ENCODE results near the gene ZNF576.
"Not testable (repeated sequence)": the region's sequence is repeated elsewhere in the genome, so short reads cannot be mapped to it uniquely, and the experiment has no call there.

ZNF576 gene

DNA sequence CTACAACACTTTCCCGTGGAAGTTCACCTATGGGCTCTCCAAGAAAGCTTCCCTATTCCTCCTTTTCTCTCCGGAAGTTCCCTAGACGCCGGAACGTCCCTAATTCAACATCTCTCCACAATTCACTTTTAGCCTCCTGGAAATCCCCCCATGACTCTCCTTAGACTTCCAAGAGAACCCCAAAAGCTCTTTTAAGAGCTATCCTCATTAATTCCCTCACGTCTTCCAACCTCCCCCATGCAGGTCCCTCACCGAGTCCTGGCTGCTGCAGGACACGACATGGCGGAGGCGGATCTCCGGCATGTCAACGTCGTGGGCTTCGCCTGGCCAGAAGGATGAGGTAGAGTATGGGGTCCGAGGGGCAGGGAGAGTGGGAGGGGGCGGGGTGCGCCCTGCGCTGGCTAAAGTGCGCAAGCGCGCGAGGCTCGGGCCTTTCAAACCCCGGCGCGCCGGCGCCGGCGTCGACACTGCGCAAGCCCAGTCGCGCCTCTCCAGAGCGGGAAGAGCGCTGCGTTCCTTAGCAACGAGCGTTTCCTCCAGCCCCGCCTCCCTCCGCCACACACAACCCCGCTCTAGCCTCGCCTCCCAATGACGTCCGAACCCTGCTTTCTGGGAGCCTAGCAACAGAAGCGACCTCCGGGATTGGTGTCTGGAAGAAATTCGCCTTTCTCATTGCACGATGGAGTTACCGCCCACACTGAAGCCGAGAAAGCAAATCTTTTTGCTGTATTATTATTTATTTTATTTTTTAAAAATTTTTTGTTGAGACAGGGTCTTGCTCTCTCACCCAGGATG lies 21.0 kb upstream of the ZNF576 start, which contains the start of the genes PINLYP and XRCC1:
PINLYP (plus strand) TSS at position 646 of the 795 bp plus-strand sequence. CDS start 1,391 bp downstream, outside the sequence.
XRCC1 (minus strand) TSS at position 372 of the 795 bp plus-strand sequence; CDS start at position 303, 69 bp downstream.
- peak; percentile 99 for DNase-seq

DNA sequence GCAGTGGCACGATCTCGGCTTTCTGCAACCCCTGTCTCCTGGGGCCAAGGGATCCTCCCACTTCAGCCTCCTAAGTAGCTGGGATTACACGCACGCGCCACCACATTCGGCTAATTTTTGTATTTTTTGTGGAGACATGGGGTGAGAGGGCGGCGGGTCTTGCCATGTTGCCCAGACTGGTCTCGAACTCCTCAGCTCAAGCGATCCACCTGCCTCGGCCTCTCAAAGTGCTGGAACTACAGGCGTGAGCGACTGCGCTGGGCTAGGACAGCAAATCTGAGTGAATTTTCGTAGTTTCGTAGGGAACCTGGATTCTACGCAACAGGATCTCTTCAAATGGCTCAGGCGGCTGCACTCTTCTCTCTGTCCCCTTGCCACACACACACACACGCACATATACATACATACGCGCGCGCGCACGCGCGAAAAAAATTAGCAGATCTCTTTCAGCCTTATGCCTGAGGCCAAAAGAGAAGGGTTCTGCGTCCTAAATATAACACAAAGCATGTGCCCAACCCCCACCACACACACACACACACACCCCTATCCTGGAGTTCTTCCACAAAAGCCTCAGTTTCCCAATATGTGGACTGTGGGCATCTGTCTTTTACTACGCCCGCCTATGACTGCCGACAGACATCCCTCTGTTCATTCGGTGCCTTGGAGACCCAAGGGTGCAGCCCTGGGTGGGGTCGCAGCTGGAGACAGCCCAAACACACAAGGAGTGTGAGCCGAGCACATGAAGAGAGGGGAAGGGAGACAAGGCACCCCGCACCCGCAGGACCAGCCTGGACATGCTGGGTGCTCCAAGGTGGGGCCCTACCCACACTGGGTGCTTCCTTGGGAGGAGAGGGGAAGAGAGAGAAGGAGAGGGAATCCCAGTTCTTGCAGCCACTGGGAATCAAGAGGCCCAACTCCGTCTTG lies 20.2 kb upstream of the ZNF576 start:
- no peak for DNase-seq

DNA sequence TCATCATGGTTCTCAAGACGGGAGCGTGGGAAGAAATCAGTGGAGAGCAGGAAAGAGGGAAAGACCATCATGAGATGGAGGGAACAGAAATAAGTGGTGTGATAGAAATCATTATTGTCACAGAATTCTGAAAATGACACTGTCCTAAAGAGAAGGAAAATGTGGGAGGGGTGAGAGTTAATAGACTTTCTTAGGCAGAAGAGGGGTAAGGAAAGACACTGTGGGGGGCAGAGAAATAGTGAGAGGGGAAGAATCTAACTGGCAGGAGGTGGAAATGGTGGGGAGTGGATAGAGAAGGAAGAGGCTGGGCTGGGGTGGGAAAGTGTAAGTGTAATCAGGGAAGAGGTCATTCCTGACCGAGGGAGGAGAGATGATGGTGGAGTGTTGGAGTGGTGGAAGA lies 17.6 kb upstream of the ZNF576 start:
- no peak for DNase-seq

DNA sequence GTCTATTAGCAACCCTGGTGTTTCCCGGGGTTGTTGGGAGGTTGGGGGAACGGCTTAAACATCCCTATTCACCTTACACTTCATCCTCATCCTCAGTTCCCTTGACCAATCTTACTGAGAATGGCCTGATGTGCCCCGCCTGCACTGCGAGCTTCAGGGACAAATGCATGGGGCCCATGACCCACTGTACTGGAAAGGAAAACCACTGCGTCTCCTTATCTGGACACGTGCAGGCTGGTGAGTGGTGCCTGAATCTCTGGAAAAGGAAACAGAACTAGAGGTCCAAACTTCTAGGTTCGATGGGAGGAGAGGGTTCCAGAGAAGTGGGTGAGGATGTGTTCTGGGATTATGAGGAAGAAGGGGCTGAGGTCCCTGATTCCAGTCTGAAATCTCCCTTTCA lies 14.9 kb upstream of the ZNF576 start:
- DNase-seq, result no peak

DNA sequence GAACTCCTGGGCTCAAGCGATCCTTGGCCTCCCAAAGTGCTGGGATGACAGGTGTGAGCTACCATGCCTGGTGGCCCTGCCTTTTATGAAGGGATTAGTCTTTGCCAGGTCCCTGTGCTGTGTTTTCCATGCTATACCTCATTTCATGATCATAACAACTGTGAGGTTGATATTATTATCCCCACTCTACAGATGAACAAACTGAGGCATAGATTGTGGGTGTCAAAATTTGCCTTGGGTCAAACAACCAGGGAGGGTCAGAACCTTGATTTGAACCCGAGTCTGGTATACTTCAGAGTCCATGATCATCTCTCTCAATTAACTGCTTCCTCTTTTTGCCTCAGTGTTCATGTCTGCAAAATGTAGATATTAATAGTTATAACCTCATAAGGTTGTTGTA lies 13.9 kb upstream of the ZNF576 start:
- DNase-seq, result no peak

DNA sequence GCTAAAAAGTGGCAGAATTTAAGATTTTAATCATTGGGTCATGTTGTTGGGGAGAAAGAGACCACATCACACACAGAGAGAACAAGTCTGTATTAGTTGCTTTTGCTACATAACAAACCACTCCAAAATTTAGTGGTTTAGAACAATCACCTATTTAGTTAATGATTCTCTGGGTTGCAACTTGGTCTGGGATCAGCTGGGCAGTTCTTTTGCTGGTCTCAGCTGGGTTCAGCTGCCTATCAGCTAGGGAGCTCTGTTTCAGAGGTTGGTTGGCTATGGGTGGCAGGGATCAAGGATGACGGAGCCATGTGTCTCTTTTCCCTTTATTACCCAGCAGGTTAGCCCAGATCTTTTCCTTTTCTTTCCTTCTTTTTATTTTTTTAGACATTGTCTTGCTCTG lies 11.9 kb upstream of the ZNF576 start:
- no peak for DNase-seq

DNA sequence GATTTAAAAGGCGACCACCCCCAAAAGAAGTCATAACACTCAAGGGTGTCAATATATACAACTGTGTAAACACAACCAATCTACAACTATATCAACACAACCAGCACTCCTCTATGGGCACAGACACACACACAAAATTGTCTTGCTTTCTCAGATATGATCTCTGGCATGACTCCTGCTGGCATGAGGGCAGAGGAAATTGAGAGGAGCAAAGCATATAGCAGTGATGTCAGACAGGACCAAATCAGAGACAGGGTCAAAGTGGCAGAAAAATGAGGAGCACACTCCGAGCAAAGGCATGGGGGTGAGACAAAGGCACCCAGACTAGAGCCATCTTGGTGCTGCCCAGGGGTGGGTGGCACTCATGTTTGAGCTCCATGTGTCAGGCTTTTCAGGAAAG lies 10.0 kb upstream of the ZNF576 start:
- no peak for DNase-seq

DNA sequence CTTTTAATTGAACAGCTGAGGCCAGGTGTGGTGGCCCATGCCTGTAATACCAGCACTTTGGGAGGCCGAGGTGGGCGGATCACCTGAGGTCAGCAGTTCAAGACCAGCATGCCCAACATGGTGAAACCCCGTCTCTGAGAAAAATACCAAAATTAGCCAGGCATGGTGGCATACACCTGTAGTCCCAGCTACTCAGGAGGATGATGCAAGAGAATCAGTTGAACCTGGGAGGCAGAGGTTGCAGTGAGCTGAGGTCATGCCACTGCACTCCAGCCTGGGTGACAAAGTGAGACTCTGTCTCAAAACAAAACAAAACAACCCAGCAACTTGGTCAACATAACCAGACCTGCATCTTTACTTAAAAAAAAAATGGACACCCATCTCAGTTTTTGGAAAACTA lies 9.4 kb upstream of the ZNF576 start:
- not testable (repeated sequence) for DNase-seq

DNA sequence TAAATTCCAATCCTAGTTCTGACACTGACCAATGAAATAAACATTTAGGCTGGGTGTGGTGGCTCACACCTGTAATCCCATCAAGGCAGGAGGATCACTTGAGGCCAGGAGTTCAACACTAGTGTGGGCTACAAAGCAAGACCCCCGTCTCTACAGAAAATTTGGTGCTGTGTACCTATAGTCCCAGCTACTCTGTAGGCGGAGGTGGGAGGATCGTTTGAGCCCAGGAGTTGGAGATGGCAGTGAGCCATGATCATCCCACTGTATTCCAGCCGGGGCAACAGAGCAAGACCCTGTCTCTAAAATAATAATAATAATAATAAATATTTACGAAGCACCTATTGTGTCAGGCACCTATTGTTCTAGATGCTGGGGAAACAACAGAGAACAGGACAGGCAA lies 7.1 kb upstream of the ZNF576 start:
- no peak for DNase-seq

DNA sequence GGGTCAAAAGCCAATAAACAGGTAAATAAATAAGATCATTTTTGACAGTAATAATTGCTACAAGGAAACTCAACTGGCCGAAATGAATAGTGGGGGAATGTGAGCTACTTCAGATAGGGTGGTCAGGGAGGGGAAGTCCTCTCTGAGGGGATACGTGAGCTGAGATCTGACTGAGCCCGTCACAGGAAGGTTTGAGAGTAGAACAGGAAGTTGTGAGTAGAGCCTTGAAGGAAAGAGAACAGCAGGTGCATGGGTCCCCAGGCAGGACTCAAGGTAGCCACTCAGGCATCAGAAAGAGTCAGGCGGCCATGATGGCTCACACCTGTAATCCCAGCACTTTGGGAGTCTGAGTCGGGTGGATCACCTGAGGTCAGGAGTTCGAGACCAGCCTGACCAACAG lies 6.7 kb upstream of the ZNF576 start:
- no peak for DNase-seq

DNA sequence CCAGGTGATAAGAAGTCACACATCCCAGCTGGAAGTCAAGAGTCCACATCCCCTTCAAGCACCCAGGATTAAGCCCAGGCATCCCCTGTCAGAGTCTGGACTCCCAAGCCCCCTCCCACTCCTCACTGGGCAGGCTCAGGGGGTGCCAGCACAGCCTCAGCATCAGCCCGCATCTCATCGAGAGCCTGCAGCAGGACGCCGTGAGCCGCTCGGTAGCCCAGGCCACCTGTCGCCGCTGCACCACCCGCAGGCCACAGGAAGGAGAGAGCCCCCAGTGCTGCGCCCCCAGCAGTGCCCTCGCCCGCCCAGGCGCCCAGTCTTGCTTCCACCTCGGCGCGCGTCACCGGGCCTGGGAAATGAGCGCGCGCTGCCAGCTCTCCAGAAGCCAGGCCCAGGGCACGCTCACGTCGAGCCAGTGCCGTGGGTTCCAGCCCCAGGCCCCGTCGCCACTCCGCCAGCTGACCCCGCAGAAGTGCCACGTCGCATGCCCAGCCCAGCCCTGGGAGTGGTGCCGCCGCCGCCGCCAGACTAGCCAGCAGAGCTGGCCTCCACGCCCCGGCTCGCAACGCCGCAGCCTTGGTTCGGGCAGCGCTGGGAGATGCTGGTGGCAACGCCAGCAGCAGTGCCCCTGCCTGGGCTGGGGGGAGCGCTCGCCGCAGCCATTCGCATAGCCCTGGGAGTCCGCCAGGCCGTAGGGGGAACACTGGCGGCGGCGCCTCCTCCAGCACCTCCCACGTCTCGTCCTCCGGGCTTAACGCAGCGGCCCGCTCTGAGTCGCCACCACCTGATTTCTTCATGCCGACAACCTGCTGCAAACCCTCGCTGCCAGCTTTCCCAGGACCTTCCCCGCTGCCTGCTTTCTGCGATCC lies 4.3 kb upstream of the ZNF576 start:
- DNase-seq, result no peak

DNA sequence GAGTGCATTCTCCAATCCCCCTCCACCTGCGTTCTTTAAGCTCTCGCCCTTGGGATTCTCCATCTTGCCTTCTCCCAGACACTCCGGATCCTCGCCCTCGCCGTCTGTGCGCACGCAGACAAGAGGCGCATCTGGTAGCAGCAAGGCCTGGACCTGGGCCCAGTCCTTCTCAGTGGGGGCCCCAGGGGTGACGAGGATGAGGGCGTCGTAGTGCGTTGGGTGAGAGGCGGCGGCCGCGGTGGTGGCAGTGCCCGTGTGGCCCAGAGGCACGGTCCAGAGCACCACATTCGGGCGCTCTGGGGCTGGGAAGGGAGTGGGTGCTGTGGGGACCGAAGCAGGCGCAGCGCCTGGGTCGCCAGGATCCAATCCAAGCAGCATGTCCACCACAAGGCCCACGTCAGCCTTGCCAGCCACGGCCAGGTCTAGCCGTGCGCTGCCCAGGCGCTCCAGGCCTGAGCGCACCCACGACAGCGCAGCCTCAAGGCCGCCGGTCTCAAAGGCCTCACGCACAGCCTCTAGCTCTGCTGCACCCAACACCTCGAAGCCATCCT lies 3.5 kb upstream of the ZNF576 start:
- no peak for DNase-seq

DNA sequence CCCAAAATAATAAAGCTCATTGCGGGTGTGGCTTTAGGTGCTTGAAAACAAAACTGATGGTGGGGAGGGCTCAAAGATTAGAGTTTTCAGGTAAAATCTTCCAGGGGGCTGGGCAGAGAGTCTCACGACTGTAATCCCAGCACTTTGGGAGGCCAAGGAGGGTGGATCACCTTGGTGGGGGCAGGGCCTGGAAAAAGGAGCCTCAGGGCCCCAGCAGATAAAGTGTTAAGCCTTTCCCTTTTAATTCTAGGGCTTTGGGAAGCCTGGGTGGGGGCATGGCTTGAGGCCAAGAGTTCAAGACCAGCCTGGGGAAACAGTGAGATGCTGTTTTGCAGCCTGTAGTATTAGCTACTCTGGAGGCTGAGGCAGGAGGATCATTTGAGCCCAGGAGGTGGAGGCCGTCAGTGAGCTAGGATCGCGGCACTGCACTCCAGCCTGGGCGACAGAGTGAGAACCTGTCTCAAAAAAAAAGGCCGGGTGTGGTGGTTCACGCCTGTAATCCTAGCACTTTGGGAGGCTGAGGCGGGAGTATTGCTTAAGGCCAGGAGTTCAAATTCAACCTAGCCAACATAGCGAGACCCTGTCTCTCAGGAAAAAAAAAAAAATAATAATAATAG lies 2.2 kb upstream of the ZNF576 start:
- no peak for DNase-seq

DNA sequence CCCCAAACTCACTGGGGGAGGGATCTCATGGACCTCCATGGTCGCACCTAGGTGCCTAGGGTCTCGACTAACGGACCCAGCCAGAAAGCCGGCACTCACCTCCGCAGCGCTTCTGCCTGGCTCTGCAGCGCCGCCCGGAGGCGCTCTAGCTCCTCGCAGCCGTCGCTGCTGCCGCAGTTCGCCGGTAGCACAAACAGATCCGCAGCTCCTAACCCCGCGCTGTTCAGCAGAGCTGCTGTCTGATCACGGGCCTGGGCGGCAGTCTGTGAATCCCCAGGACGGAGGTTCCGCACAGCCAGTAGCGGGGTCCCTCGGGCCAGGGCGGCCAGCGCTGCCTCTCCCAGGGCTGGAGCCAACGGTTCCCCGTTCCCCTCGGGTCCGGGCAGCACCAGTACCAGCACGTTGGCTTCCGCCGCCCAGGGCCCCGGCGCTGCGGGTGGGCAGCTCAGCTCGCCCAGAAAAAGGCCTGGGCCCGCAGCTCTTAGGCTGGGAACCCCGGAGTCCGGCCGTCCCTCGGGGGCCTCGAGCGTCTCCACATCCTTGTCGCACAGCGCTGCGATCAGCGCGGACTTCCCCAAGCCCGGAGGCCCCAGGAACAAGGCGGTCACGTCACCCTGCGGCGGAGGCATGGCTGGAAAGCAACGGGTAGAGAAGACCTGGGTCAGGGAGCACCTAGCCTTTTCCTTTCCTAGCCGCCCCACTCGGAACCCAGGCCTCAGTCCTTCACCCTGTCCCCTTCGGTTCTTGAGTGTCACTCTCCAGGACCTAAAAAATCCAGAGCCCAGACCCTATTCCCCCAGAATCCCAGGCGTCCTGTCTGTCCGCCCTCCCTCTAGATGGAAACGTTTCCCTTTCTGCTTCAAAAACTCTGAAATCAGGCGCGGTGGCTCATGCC lies 1.4 kb upstream of the ZNF576 start:
- DNase-seq, result peak; percentile 74

DNA sequence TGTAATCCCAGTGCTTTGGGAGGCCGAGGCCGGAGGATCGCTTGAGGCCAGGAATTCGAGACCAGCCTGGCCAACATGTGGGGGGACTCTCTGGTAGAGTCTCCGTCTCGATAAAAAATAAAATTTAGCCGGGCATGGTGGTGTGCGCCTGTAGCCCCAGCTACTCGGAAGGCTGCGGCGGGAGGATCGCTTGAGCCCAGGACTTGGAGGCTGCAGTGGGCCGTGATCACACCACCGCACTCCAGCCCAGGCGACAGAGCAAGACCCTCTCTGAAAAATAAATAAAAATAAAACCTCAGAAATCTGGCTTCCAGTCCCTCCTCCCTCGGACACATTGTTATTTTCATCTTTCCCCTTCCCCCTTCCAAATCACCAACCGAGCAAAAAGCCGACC lies 793 bp upstream of the ZNF576 start:
- DNase-seq, result peak; percentile 43

DNA sequence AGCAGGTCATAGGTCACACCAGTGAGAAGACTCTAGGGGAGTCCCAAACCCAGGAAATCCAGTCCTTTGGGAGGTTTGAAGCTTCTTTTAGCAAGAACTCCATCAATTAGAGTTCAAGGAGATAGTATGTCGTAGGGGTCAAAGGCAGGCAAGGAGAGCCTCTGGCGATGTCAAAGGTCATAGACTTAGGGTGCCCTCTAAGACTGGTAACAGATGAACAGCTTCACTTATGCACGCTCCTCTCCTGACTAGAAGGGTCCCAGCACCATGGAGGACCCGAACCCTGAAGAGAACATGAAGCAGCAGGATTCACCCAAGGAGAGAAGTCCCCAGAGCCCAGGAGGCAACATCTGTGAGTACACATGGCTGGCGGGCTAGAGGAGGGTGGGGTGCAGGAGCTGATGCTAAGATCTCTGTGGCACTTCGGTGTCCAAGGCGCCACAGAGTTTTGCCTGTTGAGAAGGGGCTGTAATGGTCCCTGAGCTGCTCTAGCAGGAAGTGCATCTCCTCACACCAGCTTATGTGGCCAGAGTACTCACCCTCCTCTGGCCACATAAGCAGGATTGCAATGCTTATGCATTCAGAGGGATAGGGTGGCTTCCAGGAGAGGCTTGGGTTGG lies 557 bp downstream of the ZNF576 start:
- no peak for DNase-seq

DNA sequence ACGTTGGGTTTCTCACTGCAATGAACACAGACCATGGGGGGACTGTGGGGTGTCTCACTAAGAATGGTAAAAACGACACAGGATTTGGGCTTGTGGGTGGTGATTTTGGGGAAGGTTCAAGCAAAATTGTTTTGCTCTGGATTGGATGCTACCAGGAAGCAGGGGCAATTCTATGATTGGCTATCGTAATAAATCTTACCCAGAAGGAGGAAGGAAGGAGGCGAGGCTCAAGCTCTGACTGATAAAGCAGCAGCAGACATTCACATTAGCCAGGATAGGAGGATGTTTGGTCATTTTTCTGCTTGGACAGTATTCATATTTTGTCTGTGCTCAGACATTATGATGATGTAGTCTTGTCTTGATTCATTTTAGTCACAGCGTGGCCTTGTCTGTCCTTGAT lies 1.5 kb downstream of the ZNF576 start:
- no peak for DNase-seq

DNA sequence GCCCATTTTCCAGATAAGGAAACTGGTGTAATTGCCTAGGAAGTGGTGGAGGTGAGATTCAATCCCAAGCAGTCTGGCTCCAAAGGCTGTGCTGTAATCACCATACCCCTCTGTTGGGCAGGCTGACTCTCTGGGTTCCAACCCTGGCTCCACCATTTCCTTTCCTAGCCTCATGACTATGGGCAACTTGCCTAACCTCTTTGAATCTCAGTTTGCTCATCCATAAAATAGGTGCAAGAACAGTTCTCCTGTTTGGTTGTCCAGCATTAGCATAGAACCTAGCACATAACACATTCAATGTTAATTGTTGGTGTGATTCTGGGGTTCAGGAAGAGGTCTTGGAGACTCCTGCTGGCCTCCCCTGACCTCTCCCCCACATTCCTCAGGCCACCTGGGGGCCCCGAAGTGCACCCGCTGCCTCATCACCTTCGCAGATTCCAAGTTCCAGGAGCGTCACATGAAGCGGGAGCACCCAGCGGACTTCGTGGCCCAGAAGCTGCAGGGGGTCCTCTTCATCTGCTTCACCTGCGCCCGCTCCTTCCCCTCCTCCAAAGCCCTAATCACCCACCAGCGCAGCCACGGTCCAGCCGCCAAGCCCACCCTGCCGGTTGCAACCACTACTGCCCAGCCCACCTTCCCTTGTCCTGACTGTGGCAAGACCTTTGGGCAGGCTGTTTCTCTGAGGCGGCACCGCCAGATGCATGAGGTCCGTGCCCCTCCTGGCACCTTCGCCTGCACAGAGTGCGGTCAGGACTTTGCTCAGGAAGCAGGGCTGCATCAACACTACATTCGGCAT lies 2.2 kb downstream of the ZNF576 start:
- DNase-seq, result no peak

DNA sequence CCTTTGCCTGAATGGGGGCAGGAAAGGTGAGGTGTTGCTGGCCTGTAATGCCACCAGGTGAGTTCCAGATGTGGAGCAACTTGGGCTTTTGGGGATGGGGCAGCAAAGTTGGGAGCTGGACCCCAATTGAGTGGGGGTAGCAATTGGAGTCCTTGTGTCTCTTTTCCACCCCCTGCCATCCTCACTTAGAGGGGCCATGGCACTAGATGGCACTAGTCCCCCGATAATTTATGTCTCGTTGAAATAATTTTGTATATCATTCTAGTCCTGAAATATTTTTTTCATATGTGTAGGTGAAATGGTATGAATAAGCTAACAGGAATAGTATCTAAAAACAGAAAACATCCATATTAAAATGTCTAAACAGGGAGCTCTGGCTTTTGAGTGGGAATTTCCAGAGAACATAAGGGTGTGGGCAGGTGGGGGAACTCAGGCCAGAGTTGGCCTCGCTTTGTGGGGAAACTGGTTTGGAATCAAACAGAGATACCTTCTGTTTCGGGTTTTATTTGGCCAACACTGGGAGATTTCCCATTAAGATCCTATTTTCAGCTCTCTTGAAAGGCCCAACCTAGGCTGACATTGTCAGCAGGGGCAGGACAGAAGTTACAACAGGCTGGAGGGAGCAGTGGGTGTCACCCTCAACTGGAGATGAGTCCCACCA lies 3.4 kb downstream of the ZNF576 start:
- no peak for DNase-seq
